ENCODE results near the gene VSIR. TPM values are rescaled to one million over a fixed set of nuclear protein-coding genes. Genes with fewer than 3 reads are reported as not detected.

VSIR gene
- total RNA-seq, 2 experiments from 2014 or later: 112 TPM

DNA sequence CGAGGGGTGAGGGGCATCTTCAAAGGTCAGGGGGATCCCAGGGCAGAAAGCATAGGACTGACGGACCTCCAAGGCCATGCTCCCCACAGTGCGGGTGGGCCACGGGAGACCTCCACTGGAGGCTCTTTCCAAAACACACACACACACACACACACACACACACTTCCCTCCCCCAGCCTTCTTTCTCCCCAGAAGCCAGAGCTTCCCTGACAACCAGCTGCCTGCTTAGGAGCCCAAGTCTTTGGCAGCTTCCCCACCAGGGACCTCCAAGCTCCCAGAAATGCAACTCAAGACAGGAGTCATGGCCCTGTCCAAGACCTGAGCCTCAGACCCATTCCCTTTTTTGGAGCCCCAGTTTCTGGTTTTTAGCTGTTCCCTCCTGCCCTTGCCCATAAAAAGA is 53.0 kb downstream of the VSIR start:
- ChIA-PET POLR2A (no interaction called here), CTCF (interaction anchor here (0.7 to 2.6 kb wide), 3 partner anchors 12 to 53 kb away, joined by 3 to 9 read pairs (median 3); partner anchors contain the start of gene VSIR)
- no peaks in the 10 kb centered on the region for H3K27me3 Mint-ChIP-seq
- intact Hi-C loops (cut with micrococcal nuclease): loop anchor here (10.0 kb wide), 1 partner anchor 615 kb away; no protein-coding TSS in a partner anchor
- peaks cover 40% of the 10 kb centered on the region for H3K4me1 Mint-ChIP-seq (ENCODE audit: low read depth)
- H3K4me3 Mint-ChIP-seq: no peak overlapping the region
- H3K27ac Mint-ChIP-seq: no peak overlapping the region
- H3K36me3 Mint-ChIP-seq: no peaks in the 10 kb centered on the region
- no peaks in the 10 kb centered on the region for H3K9me3 Mint-ChIP-seq
- DNase-seq: no peak

DNA sequence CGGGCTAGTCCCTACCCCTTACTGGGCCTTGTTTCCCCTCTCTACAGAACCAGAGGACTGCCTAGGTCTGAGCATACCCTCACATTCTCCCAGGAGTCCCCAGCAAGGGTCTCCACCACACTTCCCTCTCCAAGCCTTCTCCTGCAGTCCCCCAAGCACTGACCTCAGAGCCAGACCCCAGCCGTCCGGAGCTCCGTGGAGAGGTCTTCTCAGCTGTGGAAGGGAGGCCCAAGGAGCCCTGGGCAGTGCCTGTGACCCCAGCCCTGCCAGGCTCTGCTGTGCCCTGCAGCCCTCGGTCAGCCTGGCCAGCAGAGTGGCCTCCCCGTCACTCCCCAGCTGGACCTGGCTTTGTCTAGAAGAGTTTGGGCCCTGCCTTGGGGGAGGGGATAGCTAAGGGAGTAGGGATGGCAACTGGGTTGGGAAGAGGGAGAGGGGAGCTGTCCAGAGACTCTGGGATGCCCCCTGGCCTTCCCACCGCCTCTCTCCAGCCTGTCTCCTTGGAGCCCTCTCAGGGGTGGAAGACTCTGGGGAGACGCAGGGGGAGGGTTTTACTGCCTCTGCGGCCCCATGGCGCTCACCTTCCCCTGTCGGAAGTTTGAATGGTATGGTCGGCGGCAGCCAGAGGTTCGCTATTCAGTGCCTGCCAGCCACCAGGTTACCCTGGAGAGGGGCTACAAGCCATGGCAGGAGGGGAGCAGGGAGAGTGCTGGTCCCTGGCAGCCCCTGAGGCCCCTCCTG is 53.7 kb downstream of the VSIR start, which contains the start of gene C10orf105:
TSS of gene C10orf105 (minus strand) at position 315 of the 738 bp plus-strand sequence. CDS start 3,441 bp downstream, outside the sequence.
- ChIA-PET POLR2A (interaction anchor here (0.6 kb wide), 1 partner anchor 94 kb away, joined by 4 read pairs; no protein-coding TSS in a partner anchor), CTCF (interaction anchor here (0.7 to 2.6 kb wide), 6 partner anchors 11 to 53 kb away, joined by 3 to 9 read pairs (median 3); partner anchors contain the start of gene VSIR)
- no peaks in the 10 kb centered on the region for H3K9me3 Mint-ChIP-seq
- no peaks in the 10 kb centered on the region for H3K36me3 Mint-ChIP-seq
- no peak within 1 kb of the TSS for H3K27ac Mint-ChIP-seq
- no peak within 1 kb of the TSS for H3K4me3 Mint-ChIP-seq
- no peaks in the 10 kb centered on the region for H3K27me3 Mint-ChIP-seq
- no peak for DNase-seq
- intact Hi-C loops (cut with micrococcal nuclease): loop anchor here (10.0 kb wide), 1 partner anchor 615 kb away; no protein-coding TSS in a partner anchor
- H3K4me1 Mint-ChIP-seq (ENCODE audit: low read depth): peaks cover 37% of the 10 kb centered on the region

DNA sequence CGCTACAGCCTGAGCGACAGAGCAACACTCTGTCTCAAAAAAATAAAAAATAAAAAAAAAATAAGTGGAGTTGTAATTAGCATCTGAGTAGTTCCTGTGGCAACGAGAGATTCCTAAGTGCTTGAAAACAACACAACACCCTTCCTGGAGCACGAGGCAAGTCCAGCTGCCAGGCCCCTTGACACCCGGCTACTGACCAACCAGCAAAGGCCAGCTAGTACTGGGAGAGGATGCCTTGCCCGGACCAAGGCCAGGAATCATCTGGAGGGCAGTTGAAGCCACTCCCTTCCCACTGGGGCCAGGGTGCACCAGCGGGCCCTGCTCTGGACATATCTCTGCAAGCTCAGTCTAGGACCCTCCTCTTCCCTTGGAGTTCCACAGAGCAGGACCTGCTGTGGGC is 54.3 kb downstream of the VSIR start:
- Mint-ChIP-seq H3K4me3 (no peak overlapping the region), H3K27ac (no peak overlapping the region), H3K27me3 (no peaks in the 10 kb centered on the region), H3K4me1 (ENCODE audit: low read depth) (peaks cover 37% of the 10 kb centered on the region), H3K36me3 (no peaks in the 10 kb centered on the region), H3K9me3 (no peaks in the 10 kb centered on the region)
- intact Hi-C loops (cut with micrococcal nuclease): no loop called here
- DNase-seq: no peak
- CTCF ChIA-PET: interaction anchor here (0.7 to 2.4 kb wide), 5 partner anchors 11 to 335 kb away, joined by 3 to 8 read pairs (median 3); partner anchors contain the start of gene VSIR
- POLR2A ChIA-PET: interaction anchor here (0.6 kb wide), 1 partner anchor 94 kb away, joined by 4 read pairs; no protein-coding TSS in a partner anchor

DNA sequence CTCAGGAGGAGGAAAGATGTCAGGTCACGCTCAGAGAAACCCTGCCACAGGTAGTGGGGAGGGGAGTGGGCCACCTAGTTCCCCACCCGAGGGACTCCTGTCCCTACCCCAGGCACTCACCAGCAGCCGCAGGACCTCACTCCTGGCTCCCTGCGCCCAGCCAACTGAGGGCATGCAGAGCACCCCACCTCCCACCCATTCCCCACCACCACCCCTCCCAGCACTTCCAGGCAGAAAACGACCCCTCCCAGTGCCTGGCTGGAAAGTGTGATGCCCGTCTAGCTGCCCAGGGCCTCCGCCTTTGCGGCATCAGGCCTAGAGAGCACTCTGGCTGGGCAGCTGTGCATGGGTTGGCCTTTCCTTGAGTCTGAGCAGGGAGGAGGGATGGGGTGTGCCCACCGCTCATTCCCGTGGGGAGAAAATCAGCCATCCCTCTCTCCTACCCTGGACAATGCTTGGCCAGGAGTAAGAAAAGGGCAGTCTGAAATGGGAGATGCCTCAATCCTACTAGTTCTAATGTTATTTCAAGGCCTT is 55.1 kb downstream of the VSIR start:
- no peak overlapping the region for H3K4me3 Mint-ChIP-seq
- ChIA-PET POLR2A (no interaction called here), CTCF (interaction anchor here (1.4 to 2.4 kb wide), 4 partner anchors 11 to 334 kb away, joined by 3 to 8 read pairs (median 6); no protein-coding TSS in a partner anchor)
- intact Hi-C loops (cut with micrococcal nuclease): no loop called here
- H3K9me3 Mint-ChIP-seq: no peaks in the 10 kb centered on the region
- DNase-seq: no peak
- H3K27me3 Mint-ChIP-seq: no peaks in the 10 kb centered on the region
- H3K27ac Mint-ChIP-seq: no peak overlapping the region
- H3K36me3 Mint-ChIP-seq: no peaks in the 10 kb centered on the region
- peaks cover 37% of the 10 kb centered on the region for H3K4me1 Mint-ChIP-seq (ENCODE audit: low read depth)

DNA sequence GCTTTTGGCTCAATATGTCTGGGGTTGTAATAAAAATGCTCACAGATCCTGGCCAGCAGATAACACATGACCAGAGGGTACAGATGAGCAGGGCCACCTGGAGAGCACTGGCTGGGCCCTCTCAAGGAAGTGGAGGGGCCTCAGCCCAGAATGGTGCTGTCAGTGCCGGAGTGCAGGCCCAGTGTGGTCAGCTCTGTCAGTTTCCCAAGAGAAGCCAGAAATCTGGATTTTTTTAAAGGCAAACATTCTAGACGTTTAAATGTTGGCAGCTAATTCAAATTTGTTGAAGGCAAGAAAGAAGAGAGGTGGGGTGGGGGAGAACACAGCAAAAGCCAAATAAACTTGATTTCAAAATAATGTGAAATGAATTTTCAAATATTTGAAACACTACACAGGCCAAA is 55.8 kb downstream of the VSIR start:
- Mint-ChIP-seq H3K4me3 (no peak overlapping the region), H3K9me3 (no peaks in the 10 kb centered on the region), H3K36me3 (no peaks in the 10 kb centered on the region), H3K27me3 (no peaks in the 10 kb centered on the region), H3K4me1 (ENCODE audit: low read depth) (peaks cover 40% of the 10 kb centered on the region), H3K27ac (peak overlapping the region; percentile 51)
- CTCF ChIA-PET: interaction anchor here (1.4 to 2.4 kb wide), 6 partner anchors 9 to 334 kb away, joined by 3 to 11 read pairs (median 6); no protein-coding TSS in a partner anchor
- intact Hi-C loops (cut with micrococcal nuclease): no loop called here
- POLR2A ChIA-PET: no interaction called here
- no peak for DNase-seq

DNA sequence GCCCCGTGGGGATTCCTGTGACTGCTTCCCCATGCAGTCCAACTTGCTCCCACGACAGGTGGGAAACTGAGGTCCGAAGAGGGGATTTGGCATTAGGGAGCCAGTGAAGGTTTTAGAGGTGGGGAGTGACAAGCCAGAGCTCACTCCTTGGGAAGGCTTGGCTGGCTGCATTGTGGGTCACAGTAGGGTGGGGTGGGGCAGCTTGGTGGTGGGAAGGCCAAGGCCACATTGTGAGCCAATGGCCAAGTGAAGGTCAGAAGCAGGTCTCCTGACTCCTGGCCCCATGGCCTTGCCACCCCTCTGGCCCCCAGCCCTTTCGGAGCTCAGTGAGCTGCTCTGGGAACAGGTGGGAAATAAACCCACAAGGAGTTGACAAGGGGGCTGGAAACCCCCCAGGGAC is 56.3 kb downstream of the VSIR start:
- H3K4me1 Mint-ChIP-seq (ENCODE audit: low read depth): peaks cover 41% of the 10 kb centered on the region
- no peaks in the 10 kb centered on the region for H3K9me3 Mint-ChIP-seq
- no peaks in the 10 kb centered on the region for H3K36me3 Mint-ChIP-seq
- ChIA-PET POLR2A (interaction anchor here (0.9 kb wide), 1 partner anchor 38 kb away, joined by 3 read pairs; no protein-coding TSS in a partner anchor), CTCF (interaction anchor here (1.4 to 6.5 kb wide), 7 partner anchors 9 to 95 kb away, joined by 3 to 31 read pairs (median 8); partner anchors contain the start of gene VSIR)
- H3K27ac Mint-ChIP-seq: peak overlapping the region; percentile 51
- DNase-seq: no peak
- intact Hi-C loops (cut with micrococcal nuclease): no loop called here
- H3K27me3 Mint-ChIP-seq: no peaks in the 10 kb centered on the region
- no peak overlapping the region for H3K4me3 Mint-ChIP-seq

DNA sequence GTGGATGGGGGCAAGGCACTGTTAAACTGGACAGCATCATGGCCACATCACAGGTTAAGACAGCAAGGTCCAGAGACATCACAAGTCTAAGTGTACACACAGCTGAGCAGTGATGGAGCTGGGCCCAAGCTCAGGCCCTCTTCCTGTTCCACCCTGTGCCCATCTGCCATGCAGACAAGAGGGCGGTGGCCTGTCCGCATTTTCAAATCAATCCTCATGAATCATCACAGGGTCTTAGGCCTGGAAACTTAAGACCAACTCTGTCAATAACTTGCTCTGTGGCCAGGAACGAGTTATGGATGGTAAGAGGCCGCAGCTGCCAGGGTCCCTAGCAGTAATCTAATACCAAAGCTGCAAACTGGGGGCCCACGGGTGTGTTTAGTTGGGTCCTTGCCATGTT is 56.9 kb downstream of the VSIR start:
- intact Hi-C loops (cut with micrococcal nuclease): no loop called here
- H3K27ac Mint-ChIP-seq: no peak overlapping the region

DNA sequence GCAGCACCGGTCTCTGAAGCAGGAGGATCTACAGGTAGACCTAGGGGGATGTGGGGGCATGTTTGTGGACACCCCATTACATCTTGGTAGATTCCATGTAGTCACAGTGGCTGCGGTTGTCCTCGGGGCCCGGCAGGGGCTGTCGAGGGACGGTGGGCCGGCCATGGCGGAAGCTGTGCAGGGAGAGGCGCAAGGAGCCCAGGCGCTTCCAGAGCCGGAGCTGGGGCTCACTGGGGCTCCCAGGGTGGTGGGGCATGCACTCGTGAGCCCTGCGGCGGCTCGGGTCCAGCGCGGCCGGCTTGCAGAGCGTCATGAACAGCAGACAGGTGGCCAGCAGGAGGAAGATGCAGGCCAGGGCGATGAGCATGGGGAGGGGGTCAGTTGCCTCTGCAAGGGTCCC is 57.5 kb downstream of the VSIR start:
- peak overlapping the region; percentile 76 for H3K27ac Mint-ChIP-seq
- H3K4me3 Mint-ChIP-seq: peak overlapping the region; percentile 35
- DNase-seq: no peak
- ChIA-PET CTCF (interaction anchor here (1.4 to 6.5 kb wide), 4 partner anchors 9 to 57 kb away, joined by 5 to 31 read pairs (median 10); partner anchors contain the start of gene VSIR), POLR2A (interaction anchor here (2.0 kb wide), 1 partner anchor 53 kb away, joined by 5 read pairs; no protein-coding TSS in a partner anchor)
- H3K9me3 Mint-ChIP-seq: no peaks in the 10 kb centered on the region
- H3K4me1 Mint-ChIP-seq (ENCODE audit: low read depth): peaks cover 43% of the 10 kb centered on the region
- intact Hi-C loops (cut with micrococcal nuclease): no loop called here
- no peaks in the 10 kb centered on the region for H3K36me3 Mint-ChIP-seq
- H3K27me3 Mint-ChIP-seq: no peaks in the 10 kb centered on the region

More for the DNA sequence above, 56.9 kb downstream of the VSIR start:
- ChIA-PET CTCF (interaction anchor here (1.4 to 6.5 kb wide), 5 partner anchors 9 to 95 kb away, joined by 4 to 31 read pairs (median 8); partner anchors contain the start of gene VSIR), POLR2A (interaction anchor here (0.9 kb wide), 1 partner anchor 39 kb away, joined by 3 read pairs; no protein-coding TSS in a partner anchor)
- Mint-ChIP-seq H3K4me3 (no peak overlapping the region), H3K4me1 (ENCODE audit: low read depth) (peaks cover 43% of the 10 kb centered on the region), H3K9me3 (no peaks in the 10 kb centered on the region), H3K27me3 (no peaks in the 10 kb centered on the region), H3K36me3 (no peaks in the 10 kb centered on the region)
- DNase-seq: no peak

DNA sequence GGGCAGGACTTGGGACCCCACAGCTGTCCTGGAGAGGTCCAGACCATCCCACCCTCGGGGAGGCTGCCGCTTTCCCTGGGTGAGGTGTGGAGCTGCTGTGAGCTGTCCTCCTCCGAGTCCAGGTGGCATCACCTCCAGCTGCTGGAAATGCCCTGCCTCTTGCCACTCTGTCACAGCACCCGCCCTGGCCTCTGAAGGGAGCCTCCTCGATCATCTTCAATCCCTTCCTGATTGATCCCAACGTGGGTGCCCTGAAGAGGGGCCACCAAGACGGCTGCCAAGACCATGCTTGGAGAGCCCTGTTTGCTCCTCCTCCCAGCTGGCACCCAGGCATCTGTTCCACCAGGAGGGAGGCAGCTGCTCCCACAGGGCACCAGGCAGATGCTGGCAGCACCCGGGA is 58.3 kb downstream of the VSIR start:
- Mint-ChIP-seq H3K4me3 (peak overlapping the region; percentile 26), H3K27ac (peak overlapping the region; percentile 64), H3K4me1 (ENCODE audit: low read depth) (peaks cover 43% of the 10 kb centered on the region), H3K9me3 (no peaks in the 10 kb centered on the region), H3K36me3 (no peaks in the 10 kb centered on the region), H3K27me3 (no peaks in the 10 kb centered on the region)
- ChIA-PET POLR2A (interaction anchor here (2.0 kb wide), 1 partner anchor 54 kb away, joined by 5 read pairs; no protein-coding TSS in a partner anchor), CTCF (interaction anchor here (0.8 to 6.5 kb wide), 8 partner anchors 9 to 58 kb away, joined by 3 to 31 read pairs (median 8); partner anchors contain the start of gene VSIR)
- intact Hi-C loops (cut with micrococcal nuclease): no loop called here
- no peak for DNase-seq

DNA sequence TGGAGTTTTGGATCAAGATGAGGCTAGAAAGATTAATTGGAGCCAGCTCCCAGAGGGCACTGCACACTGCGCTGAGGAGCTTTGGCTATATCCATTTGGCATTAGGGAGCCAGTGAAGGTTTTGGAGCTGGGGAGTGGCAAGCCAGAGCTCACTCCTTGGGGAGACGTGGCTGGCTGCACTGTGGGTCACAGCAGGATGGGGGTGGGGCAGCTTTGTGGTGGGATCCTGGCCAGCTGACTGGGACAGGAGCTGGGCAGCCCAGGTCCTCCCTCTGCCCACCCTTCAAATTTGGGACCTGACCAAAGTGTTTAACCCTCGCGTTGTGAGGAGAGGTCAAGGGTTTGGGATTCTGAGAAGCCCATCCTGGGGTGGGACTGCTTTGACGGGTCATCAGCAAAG is 58.7 kb downstream of the VSIR start:
- ChIA-PET POLR2A (interaction anchor here (2.0 kb wide), 1 partner anchor 55 kb away, joined by 5 read pairs; no protein-coding TSS in a partner anchor), CTCF (interaction anchor here (0.8 to 6.5 kb wide), 7 partner anchors 9 to 59 kb away, joined by 3 to 31 read pairs (median 6); partner anchors contain the start of gene VSIR)
- no peaks in the 10 kb centered on the region for H3K9me3 Mint-ChIP-seq
- H3K27me3 Mint-ChIP-seq: no peaks in the 10 kb centered on the region
- H3K27ac Mint-ChIP-seq: peak overlapping the region; percentile 91
- H3K4me1 Mint-ChIP-seq (ENCODE audit: low read depth): peaks cover 46% of the 10 kb centered on the region
- peak overlapping the region; percentile 39 for H3K4me3 Mint-ChIP-seq
- DNase-seq: no peak
- intact Hi-C loops (cut with micrococcal nuclease): loop anchor here (5.0 kb wide), 1 partner anchor 58 kb away; the partner anchor contains the start of gene VSIR
- no peaks in the 10 kb centered on the region for H3K36me3 Mint-ChIP-seq

DNA sequence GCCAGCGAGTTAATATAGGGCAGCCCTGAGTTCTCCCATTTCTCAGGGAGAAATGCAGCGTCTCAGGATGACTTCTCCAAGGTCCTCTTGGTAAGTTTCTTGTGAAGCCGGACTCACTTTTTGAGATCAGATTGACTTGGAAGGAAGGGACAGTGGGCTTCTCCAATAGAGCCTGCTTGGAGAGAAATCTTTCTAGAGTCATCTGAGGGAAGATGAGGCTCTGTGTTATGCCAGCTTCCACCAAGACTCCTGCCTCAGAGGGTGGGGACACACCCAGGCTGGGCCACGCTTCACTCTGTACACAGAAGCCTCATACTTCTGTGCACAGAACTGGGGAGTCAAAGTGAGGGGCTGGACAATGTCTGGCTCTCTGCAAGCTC is 59.3 kb downstream of the VSIR start:
- CTCF ChIA-PET: interaction anchor here (1.2 to 6.5 kb wide), 6 partner anchors 10 to 59 kb away, joined by 3 to 31 read pairs (median 8); partner anchors contain the start of gene VSIR
- intact Hi-C loops (cut with micrococcal nuclease): loop anchor here (5.0 kb wide), 1 partner anchor 58 kb away; the partner anchor contains the start of gene VSIR

More for the DNA sequence above, 59.3 kb downstream of the VSIR start:
- POLR2A ChIA-PET: interaction anchor here (1.1 to 2.0 kb wide), 4 partner anchors 12 to 59 kb away, joined by 3 to 8 read pairs (median 4); partner anchors contain the start of gene VSIR
- H3K27me3 Mint-ChIP-seq: no peaks in the 10 kb centered on the region
- peak overlapping the region; percentile 91 for H3K27ac Mint-ChIP-seq
- H3K4me1 Mint-ChIP-seq (ENCODE audit: low read depth): peaks cover 51% of the 10 kb centered on the region
- H3K9me3 Mint-ChIP-seq: no peaks in the 10 kb centered on the region
- peak overlapping the region; percentile 66 for H3K4me3 Mint-ChIP-seq
- no peaks in the 10 kb centered on the region for H3K36me3 Mint-ChIP-seq
- no peak for DNase-seq

Measured in activated CD4-positive, alpha-beta memory T cell treated with anti-CD3 and anti-CD28 coated beads for 36 hours (primary cell).